A673 (cell line): ENCODE results near the gene NFKBIB.

Experiments used
- EZH2 ChIP-seq: fragments of 200-600 bp; sonication (generic); IDR thresholded peaks from 2 replicates; pipeline ENCODE4 v1.6.1; 2017; ENCODE audit warnings: borderline replicate concordance, low read depth, mild to moderate bottlenecking, mixed read lengths, antibody characterized with exemption, low read length; ENCODE audit not compliant: poor library complexity, severe bottlenecking
- TF ChIP-seq, protein P1 (sequence below): fragments of 300-800, 200-600 bp; sonication (generic); conservative IDR thresholded peaks from 2 replicates; pipeline ENCODE4 v1.5.1; 2017; ENCODE audit warnings: low read depth, mild to moderate bottlenecking, antibody characterized with exemption, low read length, moderate library complexity, mixed read lengths

- TF ChIP-seq, protein P1, sequence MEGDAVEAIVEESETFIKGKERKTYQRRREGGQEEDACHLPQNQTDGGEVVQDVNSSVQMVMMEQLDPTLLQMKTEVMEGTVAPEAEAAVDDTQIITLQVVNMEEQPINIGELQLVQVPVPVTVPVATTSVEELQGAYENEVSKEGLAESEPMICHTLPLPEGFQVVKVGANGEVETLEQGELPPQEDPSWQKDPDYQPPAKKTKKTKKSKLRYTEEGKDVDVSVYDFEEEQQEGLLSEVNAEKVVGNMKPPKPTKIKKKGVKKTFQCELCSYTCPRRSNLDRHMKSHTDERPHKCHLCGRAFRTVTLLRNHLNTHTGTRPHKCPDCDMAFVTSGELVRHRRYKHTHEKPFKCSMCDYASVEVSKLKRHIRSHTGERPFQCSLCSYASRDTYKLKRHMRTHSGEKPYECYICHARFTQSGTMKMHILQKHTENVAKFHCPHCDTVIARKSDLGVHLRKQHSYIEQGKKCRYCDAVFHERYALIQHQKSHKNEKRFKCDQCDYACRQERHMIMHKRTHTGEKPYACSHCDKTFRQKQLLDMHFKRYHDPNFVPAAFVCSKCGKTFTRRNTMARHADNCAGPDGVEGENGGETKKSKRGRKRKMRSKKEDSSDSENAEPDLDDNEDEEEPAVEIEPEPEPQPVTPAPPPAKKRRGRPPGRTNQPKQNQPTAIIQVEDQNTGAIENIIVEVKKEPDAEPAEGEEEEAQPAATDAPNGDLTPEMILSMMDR: no peak
- no peak for TF ChIP-seq EZH2
These were observed 21.8 kb upstream of the NFKBIB start, which contains the start of gene RINL for GRCh38 chr19:38877781-38878574.
